ENCODE measurements around the gene KAZN. TPM values are rescaled to one million over a fixed set of nuclear protein-coding genes. Genes with fewer than 3 reads are reported as not detected.

KAZN gene
- total RNA-seq, 1 experiment from 2014 or later = 3.4 TPM

DNA sequence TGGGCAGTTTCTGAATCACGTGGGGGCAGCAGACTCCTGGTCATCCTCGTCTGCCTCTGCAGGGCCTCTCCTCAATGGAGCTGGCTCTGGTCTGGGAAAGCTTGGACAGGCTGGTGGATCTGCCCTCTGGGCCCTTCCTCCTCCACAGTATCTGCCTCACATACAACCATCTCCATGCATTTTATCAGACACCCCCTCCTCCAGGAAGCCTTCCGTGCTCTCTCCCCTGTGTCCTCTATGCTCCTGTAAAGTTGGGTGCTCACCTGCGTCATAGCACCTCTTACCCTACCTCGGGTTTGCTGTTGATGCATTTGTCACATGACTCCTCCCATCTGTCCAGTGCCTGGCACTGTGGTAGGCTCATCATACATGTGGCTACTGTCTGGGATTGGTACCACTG is 459.3 kb downstream of the KAZN start:
- H3K4me3 ChIP-seq = no peak overlapping the region
- DNase-seq = no peak
- no peaks in the 10 kb centered on the region; the same call in 1 of the 2 replicates for H3K9me3 ChIP-seq
- H3K36me3 ChIP-seq = peaks cover 38% of the 10 kb centered on the region
- no peaks in the 10 kb centered on the region for H3K27me3 ChIP-seq

DNA sequence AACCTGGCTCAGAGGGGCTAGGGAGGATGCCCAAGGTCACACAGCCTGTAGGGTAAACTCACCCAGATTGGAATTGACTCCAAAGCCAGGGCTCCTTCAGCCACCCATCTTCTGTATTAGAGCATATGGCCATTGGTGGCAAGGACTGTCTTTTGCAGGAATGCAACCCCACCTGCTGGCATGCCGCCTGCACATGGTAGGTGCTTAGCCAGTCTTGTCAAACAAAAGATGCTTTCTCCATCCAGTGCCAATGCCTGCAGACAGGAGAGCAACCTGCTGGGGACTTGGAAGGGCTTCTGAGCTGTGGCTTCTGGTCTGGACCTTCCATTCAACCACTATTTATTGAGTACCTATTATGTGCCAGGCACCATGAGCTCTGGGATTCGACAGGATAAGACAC is 459.8 kb downstream of the KAZN start:
- peaks cover 38% of the 10 kb centered on the region for H3K36me3 ChIP-seq
- no peak for DNase-seq
- no peaks in the 10 kb centered on the region for H3K27me3 ChIP-seq
- H3K9me3 ChIP-seq = no peaks in the 10 kb centered on the region; the same call in 1 of the 2 replicates
- no peak overlapping the region for H3K4me3 ChIP-seq

GRCh38 chr1:15060104-15060503 is 461.6 kb downstream of the KAZN start:
- Histone ChIP-seq H3K36me3 (peaks cover 38% of the 10 kb centered on the region), H3K4me3 (no peak overlapping the region), H3K9me3 (no peaks in the 10 kb centered on the region; the same call in 1 of the 2 replicates), H3K27me3 (no peaks in the 10 kb centered on the region)
- no peak for DNase-seq

DNA sequence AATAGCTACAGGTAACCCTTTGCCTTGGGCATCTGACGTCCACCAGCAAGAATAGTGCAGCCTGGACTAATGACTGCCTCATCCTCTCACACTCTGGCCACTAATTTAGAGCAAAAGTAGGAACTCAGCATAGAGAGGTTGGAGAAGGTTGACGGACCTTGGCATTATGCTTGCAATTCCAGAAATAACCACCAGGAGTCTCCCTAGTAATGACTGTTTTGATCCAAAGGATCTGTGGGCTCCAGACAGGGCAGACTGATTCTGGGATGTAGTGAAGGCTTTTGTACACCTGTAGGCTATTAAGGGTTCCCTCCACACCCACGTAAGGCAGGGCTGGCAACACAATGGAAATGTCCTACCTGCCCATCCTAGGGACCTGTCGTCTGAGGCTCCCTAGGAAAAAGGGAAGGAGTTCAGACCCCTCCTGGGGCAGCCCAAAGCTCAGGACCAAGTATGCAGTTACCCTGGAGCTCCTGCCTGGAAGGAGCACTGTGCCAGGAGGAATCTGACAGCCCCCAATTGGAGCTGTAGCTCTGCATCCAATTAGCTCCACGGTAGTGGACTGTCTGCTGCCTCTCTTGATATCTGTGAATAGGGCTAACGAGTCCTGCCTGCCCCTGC is 464.1 kb downstream of the KAZN start:
- Histone ChIP-seq H3K4me3 (no peak overlapping the region), H3K27me3 (no peaks in the 10 kb centered on the region), H3K36me3 (peaks cover 29% of the 10 kb centered on the region), H3K9me3 (no peaks in the 10 kb centered on the region; the same call in 1 of the 2 replicates)
- DNase-seq = no peak

DNA sequence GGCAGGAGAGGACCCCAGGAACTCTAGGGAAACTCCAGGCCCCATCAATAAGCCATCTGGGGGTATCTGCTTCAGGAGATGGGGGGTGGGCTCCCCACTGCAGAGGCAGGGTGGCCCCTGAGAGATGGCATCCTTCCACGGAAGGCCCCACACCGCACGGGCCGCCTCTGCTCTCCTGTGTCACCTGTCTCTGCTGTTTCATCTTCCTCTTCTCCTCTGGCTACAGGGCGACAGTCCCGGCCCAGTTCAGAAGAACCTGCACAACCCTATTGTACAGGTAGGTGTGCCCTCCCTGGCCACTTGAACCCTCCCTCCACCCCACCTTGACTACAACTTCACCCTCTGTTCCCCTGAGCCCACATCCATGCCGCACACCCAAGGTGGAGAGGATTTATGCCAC is 464.9 kb downstream of the KAZN start:
- no peak overlapping the region for H3K4me3 ChIP-seq
- DNase-seq = no peak
- peaks cover 25% of the 10 kb centered on the region for H3K36me3 ChIP-seq
- H3K9me3 ChIP-seq = no peaks in the 10 kb centered on the region; the same call in 1 of the 2 replicates
- H3K27me3 ChIP-seq = no peaks in the 10 kb centered on the region

DNA sequence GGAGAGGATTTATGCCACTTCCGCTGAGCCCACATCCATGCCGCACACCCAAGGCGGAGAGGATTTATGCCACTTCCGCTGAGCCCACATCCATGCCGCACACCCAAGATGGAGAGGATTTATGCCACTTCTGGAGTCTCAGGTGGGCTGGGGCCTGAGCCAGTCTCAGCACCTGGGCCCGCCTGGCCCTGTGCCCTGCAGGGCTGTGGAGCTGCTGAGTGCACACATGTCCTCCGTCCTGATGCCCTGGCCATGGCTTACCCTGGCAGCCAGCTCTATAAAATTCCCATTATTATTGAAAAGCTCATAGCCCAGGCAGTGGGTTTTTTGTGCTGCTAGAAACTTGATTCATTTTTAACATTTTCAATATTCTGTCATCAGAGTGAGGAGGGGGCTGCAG is 465.3 kb downstream of the KAZN start:
- no peak overlapping the region for H3K4me3 ChIP-seq
- no peaks in the 10 kb centered on the region; the same call in 1 of the 2 replicates for H3K9me3 ChIP-seq
- peaks cover 23% of the 10 kb centered on the region for H3K36me3 ChIP-seq
- DNase-seq = no peak
- no peaks in the 10 kb centered on the region for H3K27me3 ChIP-seq

DNA sequence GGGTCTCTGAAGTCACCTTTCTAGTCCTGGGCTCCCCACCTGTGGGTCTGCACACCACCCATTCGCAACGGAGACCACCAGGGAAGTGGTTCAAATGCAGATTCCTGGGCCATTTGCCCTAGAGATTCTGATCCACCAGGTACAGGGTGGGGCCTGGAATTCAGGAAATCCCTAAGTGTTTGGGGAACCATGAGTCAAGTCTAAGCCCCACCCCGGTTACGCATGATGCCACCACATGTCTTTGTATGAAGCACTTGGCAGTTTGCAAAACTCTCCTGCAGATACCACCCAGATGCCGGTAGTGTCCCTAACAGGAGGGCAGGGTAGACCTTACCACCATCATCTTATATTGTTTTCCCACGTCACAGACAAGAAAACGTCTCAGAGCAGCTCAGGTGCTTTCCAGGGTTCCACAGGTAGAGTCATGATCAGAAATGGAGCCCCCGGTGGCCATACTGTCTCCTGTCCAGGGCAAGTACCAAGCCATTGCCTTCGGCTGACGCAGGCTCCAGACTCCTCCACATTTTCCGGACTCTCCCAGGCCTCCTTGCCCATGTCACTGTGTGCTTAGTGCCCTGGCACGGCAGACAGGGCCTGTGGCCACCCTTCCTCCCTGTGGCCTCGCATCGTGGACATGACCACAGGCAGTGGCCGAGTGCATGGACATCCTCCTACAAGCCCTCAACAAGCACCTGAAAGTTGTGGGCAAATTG is 465.9 kb downstream of the KAZN start:
- DNase-seq = no peak
- Histone ChIP-seq H3K4me3 (no peak overlapping the region), H3K27me3 (no peaks in the 10 kb centered on the region), H3K36me3 (peaks cover 23% of the 10 kb centered on the region), H3K9me3 (no peaks in the 10 kb centered on the region; the same call in 1 of the 2 replicates)

DNA sequence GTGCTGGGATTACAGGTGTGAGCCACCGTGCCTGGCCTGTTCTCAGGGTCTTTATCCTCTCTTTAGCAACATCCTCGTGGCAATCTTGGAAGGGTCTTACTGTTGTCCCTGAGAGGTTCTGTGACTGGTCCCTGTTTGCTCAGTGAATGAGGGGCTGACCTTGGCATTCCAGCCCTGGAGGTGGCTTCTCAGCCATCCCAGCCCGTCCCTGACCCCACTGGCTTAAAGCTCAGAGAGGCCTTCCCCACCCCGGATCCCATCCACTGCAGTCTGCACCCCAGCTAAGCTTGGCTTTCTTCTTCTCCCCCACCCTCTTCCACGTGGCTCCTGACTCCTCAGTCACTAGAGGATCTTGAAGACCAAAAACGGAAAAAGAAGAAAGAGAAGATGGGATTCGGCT is 466.8 kb downstream of the KAZN start:
- Histone ChIP-seq H3K36me3 (peaks cover 21% of the 10 kb centered on the region), H3K4me3 (no peak overlapping the region), H3K27me3 (no peaks in the 10 kb centered on the region), H3K9me3 (no peaks in the 10 kb centered on the region; the same call in 1 of the 2 replicates)
- no peak for DNase-seq

DNA sequence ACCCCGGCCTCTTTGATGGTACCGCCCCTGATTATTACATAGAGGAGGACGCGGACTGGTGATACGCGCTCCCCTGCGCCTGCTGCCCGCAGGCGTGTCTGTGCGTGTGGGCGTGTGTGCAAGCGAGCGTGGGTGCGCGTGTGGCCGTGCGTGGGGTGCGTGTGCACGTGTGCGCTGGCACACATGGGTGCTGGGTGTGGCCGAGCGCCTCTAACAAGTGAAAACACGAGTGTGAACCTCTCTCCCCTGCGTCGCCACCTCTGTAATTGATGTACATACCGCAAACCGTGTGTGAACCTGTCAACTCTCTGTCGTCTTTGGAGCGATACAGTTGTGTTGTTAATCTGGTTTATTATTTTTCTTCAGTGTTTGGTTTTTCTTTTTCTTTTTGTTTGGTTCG is 467.3 kb downstream of the KAZN start:
- Histone ChIP-seq H3K27me3 (no peaks in the 10 kb centered on the region), H3K36me3 (peaks cover 19% of the 10 kb centered on the region), H3K4me3 (no peak overlapping the region), H3K9me3 (no peaks in the 10 kb centered on the region; the same call in 1 of the 2 replicates)
- DNase-seq = no peak

DNA sequence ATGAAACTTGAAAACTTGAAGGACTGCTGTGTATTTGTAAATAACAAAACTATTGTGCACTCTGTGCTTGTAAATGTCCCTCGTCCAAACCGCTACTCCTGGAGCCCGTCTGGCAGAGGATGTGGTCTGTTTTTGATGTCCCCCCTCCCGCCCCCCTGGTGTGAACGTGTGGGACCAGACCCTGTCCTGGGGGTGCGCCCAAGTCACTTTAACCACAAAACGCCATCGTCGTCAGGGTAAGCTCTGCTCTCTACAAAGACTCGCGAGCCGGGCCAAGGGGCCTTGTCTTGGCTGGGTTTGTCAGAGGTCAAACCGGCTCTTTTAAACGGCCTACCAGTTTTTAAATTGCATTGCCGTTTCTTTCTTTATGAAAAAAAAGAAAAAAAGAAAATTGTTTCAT is 467.7 kb downstream of the KAZN start:
- H3K27me3 ChIP-seq = no peaks in the 10 kb centered on the region
- peaks cover 14% of the 10 kb centered on the region for H3K36me3 ChIP-seq
- no peak overlapping the region for H3K4me3 ChIP-seq
- H3K9me3 ChIP-seq = no peaks in the 10 kb centered on the region; the same call in 1 of the 2 replicates
- DNase-seq = no peak

- H3K36me3 ChIP-seq = peaks cover 6% of the 10 kb centered on the region
- no peaks in the 10 kb centered on the region for H3K27me3 ChIP-seq
- no peak overlapping the region for H3K4me3 ChIP-seq
- no peak for DNase-seq
- H3K9me3 ChIP-seq = no peaks in the 10 kb centered on the region; the same call in 1 of the 2 replicates
Measured at GRCh38 chr1:15067148-15067547, 468.7 kb downstream of the KAZN start.

DNA sequence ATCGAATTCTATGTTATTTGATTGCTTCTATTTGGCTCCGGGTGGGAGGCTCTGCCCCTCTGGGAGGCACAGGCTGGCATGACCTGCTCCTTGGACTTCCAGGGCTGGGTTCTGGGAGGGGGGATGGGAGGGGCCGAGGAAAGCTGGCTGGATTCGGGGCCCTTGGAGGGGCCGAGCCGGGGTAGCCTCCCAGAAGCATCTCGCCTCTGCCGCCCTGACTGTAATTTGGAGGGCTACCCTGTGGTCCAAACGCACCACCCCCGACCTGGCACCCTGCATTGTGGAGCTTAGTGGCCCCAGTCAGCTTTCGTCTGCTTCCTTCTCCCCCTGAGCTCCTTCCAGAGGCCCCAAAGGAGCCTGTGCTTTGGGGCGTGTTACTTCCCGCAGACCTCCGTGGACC is 469.7 kb downstream of the KAZN start:
- Histone ChIP-seq H3K9me3 (no peaks in the 10 kb centered on the region), H3K36me3 (no peaks in the 10 kb centered on the region), H3K27me3 (no peaks in the 10 kb centered on the region), H3K4me3 (no peak overlapping the region)
- no peak for DNase-seq

DNA sequence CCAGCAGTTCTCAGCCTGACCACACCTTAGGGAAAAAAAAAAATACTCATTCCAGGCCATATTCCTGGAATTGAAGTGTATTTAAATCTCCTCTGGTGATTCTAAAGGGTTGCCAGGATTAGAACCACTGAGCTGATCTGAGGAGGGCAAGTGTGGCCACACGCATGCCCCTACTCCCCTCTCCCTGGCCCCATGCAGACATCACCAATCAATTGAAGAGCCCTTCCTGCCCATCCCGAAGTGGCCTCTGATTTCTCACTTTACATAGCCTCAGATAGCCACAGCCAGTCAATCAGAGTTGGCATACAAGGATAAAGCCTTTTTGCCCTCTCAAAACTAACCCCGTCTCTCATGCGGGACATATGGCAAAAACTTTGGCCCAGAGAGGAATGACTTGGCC is 470.5 kb downstream of the KAZN start:
- Histone ChIP-seq H3K36me3 (no peaks in the 10 kb centered on the region), H3K9me3 (no peaks in the 10 kb centered on the region), H3K4me3 (no peak overlapping the region), H3K27me3 (no peaks in the 10 kb centered on the region)
- DNase-seq = no peak

GRCh38 chr1:15070145-15070748 is 471.8 kb downstream of the KAZN start:
- DNase-seq = no peak
- Histone ChIP-seq H3K4me3 (no peak overlapping the region), H3K9me3 (no peaks in the 10 kb centered on the region), H3K36me3 (no peaks in the 10 kb centered on the region), H3K27me3 (no peaks in the 10 kb centered on the region)

DNA sequence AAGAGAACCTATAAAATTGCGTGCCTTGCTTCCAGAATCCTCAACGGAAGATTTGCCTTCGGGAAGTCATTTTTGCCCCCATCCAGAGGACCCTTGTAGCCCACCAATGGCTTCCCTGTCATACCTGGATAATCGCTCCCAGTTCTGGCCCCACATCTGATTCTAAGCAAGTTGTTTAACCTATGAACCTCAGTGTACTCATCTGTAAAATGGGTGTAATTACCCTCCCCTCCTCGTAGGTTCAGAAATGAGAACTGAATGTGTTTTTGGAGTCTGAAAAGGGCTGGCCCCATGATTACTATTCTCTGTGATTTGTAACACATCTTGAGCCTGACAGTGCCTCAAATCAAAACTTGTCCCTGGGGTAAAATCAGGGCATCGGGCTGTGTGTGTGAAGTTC is 473.5 kb downstream of the KAZN start:
- Histone ChIP-seq H3K27me3 (no peaks in the 10 kb centered on the region), H3K36me3 (no peaks in the 10 kb centered on the region), H3K4me3 (no peak overlapping the region), H3K9me3 (no peaks in the 10 kb centered on the region)
- no peak for DNase-seq

- DNase-seq = no peak
- no peaks in the 10 kb centered on the region for H3K27me3 ChIP-seq
- H3K36me3 ChIP-seq = no peaks in the 10 kb centered on the region
- no peak overlapping the region for H3K4me3 ChIP-seq
- no peaks in the 10 kb centered on the region for H3K9me3 ChIP-seq
Measured at GRCh38 chr1:15073799-15074308, 475.4 kb downstream of the KAZN start.

DNA sequence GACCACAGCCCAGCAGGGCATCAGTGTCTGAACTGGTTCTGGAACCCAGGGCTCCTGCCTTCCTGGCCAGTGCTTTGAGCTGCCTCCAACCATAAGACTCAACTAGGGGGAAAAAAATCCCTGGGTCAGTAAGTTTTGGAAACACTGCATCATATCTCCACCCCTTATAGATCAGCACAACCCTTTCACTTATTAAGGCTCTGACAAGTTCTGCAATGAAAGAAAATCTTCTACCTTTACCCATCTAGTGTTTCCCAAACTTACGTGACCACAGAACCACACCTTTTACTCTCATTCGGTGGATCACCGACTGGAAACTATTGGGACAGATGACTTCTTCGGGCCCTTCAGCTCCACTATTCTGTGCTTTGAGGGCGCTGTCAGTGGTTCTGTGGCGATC is 476.7 kb downstream of the KAZN start:
- no peaks in the 10 kb centered on the region for H3K9me3 ChIP-seq
- H3K36me3 ChIP-seq = no peaks in the 10 kb centered on the region

More for the DNA sequence above, 476.7 kb downstream of the KAZN start:
- no peak for DNase-seq
- Histone ChIP-seq H3K4me3 (no peak overlapping the region), H3K27me3 (no peaks in the 10 kb centered on the region)
